ENCODE results near the gene ELAVL2. TPM values are rescaled to one million over a fixed set of nuclear protein-coding genes. Genes with fewer than 3 reads are reported as not detected.

Gene ELAVL2
- polyA plus RNA-seq, 3 donors = 3.2 to 5.1 (median 3.7) TPM

- DNase-seq (ENCODE audit: extremely low read depth in 1 of 11, low read depth in 9 of 11, low spot score in 4 of 11) = peak in 2 of 11 donors; percentile 4 to 16
Observed at GRCh38 chr9:23779220-23779619, 46.8 kb downstream of the ELAVL2 start.

GRCh38 chr9:23777328-23777727 is 48.7 kb downstream of the ELAVL2 start:
- no peak for DNase-seq (ENCODE audit: extremely low read depth in 1 of 11, low read depth in 9 of 11, low spot score in 4 of 11)

- no peak for DNase-seq (ENCODE audit: extremely low read depth in 1 of 11, low read depth in 9 of 11, low spot score in 4 of 11)
Observed at GRCh38 chr9:23775549-23775948, 50.5 kb downstream of the ELAVL2 start.

- no peak for DNase-seq (ENCODE audit: extremely low read depth in 1 of 11, low read depth in 9 of 11, low spot score in 4 of 11)
Observed at GRCh38 chr9:23774266-23774665, 51.8 kb downstream of the ELAVL2 start.

DNA sequence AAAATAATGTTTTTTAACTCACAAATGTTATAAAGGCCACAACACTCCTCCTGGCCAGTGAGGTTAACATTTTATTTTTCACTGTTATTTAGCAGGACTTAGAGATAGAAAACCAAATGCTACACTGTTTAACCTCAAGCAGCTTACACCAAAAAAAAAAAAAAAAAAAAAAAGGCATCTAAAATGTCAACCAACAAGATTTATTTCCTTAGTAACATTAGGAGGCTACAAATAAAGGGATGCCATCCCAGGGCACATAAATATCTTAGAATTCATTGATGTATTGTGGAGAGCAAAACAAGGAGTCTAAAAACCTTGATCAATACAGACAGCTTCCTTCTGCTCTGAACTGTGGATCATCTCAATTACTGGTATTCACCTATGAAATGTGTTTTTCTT is 53.7 kb downstream of the ELAVL2 start:
- DNase-seq (ENCODE audit: extremely low read depth in 1 of 11, low read depth in 9 of 11, low spot score in 4 of 11) = no peak

DNA sequence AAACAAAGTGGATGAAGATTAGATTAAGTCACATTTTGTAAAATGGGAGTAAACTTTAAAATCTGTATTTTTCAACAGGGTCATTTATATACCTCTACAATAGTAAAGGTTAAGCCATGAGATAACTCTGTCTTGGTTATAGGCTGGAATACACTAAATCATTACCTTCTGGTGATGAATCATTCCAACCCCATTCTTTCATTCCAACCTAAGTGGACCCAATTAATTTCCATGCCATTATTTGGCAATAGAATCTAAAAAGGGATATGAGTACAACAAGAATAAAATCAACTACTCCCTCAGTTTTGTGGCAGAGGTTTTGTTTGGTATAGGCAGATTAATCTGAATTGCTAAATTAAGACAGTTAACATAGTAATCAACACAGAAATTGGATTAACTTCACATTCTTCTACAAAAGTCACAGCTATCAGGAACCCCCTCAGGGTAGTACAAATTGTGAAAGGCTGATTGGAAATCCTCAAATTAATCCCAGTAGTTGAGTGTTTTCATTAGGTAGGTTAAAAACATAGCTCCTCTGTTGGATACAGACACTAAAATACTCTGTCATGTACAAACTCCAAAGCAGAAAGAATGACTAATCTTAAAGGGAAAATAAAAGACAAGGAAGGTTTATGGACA is 54.2 kb downstream of the ELAVL2 start:
- no peak for DNase-seq (ENCODE audit: extremely low read depth in 1 of 11, low read depth in 9 of 11, low spot score in 4 of 11)

DNA sequence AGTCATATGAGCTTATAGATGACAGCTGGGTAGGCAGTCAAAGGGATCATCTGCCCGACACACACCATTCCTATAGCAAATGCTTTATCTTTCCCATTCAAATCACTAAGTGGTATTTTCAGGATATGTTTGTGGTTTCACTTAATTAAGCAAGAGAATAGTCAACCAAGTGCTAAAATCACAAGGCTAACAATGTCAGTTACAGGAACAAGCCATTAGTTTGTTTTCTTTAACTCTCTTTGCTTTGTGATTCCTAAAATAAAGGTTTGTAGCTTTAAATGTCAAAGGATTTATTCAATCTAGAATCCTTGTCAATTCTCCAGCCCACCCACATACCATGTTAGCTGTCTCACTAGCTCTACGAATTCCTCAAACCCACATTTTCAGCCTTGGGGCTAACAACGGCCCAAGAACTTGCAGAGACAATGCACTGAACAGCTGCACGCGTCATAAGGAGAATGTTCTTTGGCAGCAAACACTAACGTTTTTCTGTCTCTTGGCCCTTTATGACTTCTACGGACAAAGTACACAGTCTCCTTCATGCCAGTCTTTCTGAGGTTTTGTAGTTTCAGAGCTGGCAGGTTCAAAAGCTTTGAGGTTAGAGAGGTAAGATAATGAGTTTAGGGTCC is 56.6 kb downstream of the ELAVL2 start:
- no peak for DNase-seq (ENCODE audit: extremely low read depth in 1 of 11, low read depth in 9 of 11, low spot score in 4 of 11)

DNA sequence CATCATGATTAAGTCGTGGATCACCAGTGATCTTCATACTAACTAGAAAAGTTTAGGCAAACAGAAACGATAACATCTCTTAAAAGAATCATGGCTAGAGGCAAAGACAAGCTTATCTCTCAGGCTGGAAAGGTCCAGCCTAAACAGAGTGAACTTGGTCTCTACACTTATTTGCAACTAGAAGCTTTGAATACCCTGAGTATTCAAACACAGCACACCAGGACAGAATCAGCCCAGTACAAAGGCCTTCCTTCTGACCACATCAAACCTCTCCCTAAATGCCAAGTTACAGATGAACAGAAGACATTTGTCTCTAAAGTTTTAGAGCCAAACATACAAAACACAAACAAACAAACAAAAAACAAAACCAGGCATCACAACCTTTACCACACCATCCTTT is 57.2 kb downstream of the ELAVL2 start:
- DNase-seq (ENCODE audit: extremely low read depth in 1 of 11, low read depth in 9 of 11, low spot score in 4 of 11) = no peak

GRCh38 chr9:23766613-23767012 is 59.4 kb downstream of the ELAVL2 start:
- DNase-seq (ENCODE audit: extremely low read depth in 1 of 11, low read depth in 9 of 11, low spot score in 4 of 11) = no peak

DNA sequence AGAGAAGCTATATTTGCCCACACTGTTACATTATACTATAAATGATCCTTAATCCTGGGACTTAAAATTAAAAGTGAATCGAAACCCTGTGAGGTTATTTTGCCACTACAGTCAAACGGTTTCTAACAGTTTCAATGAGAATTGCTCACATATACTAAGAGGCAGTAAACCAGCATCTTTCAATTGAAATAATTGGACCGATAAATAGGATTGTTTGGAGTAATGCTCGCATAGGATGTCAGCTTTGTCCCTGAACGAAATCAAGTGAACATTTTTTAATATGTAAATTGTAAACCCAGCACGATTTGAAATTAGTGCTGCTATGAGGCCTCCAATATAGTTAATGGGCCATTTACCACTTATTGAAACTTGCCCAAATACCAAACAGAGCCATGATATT is 60.5 kb downstream of the ELAVL2 start:
- no peak for DNase-seq (ENCODE audit: extremely low read depth in 1 of 11, low read depth in 9 of 11, low spot score in 4 of 11)

- DNase-seq (ENCODE audit: extremely low read depth in 1 of 11, low read depth in 9 of 11, low spot score in 4 of 11) = no peak
Observed at GRCh38 chr9:23764219-23764618, 61.8 kb downstream of the ELAVL2 start.

- no peak for DNase-seq (ENCODE audit: extremely low read depth in 1 of 11, low read depth in 9 of 11, low spot score in 4 of 11)
Observed at GRCh38 chr9:23754551-23754950, 71.5 kb downstream of the ELAVL2 start.

DNA sequence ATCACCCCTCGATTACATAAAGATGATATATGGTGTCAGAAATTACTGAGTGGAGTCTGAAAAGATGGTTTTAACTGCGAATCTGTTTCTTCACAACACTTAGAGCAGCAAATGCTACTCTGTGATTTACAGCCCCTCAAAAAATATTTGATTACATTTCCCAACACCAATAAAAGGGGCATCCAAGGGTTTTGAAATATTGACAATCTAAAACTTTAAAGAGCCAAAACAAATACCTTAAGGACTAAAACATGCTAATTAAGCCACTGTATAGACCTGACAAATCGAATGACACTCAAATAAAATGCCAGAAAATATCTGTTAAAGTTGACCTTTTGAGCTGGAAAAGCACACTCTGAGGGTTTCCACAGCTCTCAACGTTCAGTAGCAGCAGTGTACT is 73.2 kb downstream of the ELAVL2 start:
- no peak for DNase-seq (ENCODE audit: extremely low read depth in 1 of 11, low read depth in 9 of 11, low spot score in 4 of 11)

- no peak for DNase-seq (ENCODE audit: extremely low read depth in 1 of 11, low read depth in 9 of 11, low spot score in 4 of 11)
Observed at GRCh38 chr9:23751633-23752032, 74.4 kb downstream of the ELAVL2 start.

GRCh38 chr9:23750808-23751207 is 75.2 kb downstream of the ELAVL2 start:
- DNase-seq (ENCODE audit: extremely low read depth in 1 of 11, low read depth in 9 of 11, low spot score in 4 of 11) = no peak

DNA sequence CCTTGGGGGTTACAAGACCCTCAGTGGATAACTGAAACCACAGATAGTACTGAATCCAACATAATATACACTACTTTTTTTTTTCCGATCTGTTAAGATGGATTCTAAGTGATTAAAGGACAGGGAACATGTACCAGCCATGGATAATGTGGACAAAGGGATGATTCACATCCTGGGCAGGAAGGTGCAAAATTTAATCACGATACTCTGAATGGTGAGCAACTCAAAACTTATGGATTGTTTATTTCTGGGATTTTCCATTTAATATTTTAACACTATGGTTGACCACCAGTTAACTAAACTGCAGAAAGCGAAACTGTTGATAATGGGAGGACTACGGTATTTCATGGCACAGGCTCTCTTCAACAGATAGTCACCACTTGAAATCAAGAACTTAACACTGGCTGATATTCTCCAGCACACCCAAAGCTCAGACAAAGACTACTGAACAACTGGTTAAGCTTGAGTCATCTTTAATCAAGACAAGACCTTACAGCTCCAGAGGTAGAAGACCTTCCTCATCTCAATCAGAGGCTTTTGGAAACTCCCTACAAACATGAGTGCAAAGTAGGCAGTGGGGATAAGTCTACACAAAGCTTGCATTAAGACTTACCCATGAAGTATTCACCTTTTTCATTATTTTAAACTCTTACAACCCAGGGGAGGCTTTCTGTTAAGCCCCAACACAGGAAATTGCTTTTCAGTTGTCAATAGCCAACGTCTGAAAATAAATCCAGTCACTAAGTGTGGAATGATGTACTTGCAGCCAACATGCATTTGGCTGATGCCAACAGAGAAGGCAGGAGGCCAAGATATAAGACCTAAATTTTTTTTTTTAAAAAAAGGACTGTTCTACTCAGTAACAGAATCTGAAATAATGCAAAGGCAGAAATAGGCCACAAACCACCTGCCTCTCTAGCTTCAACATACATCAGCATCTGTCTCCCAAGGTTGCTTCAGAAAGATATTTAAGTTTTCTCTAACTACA is 78.7 kb downstream of the ELAVL2 start:
- DNase-seq (ENCODE audit: extremely low read depth in 1 of 11, low read depth in 9 of 11, low spot score in 4 of 11) = no peak

DNA sequence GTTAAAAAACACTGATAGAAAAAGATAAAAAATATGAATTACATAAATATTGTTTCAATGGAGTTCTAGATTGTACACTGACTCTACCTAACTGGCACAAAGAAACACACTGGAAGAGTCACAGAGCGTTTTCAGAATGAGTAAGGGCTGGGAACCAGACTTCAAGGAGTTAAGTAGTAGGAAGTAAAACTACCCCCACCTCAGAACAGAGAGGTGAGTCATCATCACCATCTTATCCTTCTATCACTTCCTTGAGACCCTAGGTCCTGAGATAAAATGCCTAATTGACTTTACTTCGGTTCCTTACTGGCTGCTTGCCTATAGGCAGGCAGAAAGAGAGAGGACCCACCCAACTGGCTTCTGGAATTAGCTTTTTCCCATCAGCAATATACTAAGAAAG is 79.7 kb downstream of the ELAVL2 start:
- DNase-seq (ENCODE audit: extremely low read depth in 1 of 11, low read depth in 9 of 11, low spot score in 4 of 11) = no peak

DNA sequence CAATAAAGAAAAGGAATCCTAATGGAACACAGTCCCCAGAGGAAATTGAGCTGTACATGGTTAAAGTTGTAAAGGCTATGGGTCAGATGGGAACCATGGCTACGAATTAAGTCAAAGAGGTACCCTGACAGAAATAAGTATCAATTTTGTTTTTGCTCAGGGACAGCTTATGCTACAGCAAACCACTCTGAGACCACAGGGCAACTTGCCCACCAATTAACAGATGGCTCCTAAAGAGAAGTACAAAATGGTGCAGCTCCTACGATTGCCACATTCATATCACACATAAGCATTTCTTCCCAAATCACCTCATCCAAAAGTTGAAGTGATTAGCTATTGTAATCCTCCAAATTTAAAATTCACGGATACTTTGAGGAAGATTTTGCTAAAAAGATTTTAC is 83.0 kb downstream of the ELAVL2 start:
- DNase-seq (ENCODE audit: extremely low read depth in 1 of 11, low read depth in 9 of 11, low spot score in 4 of 11) = no peak

GRCh38 chr9:23741351-23741750 is 84.7 kb downstream of the ELAVL2 start:
- no peak for DNase-seq (ENCODE audit: extremely low read depth in 1 of 11, low read depth in 9 of 11, low spot score in 4 of 11)

DNA sequence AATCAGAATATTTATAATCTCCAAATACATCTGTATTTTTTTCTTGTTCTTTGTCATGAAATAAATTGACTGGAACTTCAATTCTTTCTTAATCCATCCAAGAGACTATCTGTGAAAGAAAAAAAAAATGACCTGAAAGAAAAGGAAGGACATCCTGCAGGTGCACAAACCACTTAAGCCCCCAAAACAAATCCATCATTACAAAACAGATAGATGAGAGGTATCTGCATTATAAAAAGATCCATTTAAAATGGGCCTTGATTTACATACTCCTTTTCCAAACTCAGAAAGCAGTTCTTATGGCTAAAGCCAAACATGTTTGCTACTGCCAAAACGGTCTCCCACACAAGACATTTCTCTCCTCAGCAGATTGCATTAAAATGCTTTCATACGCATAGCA is 85.5 kb downstream of the ELAVL2 start:
- DNase-seq (ENCODE audit: extremely low read depth in 1 of 11, low read depth in 9 of 11, low spot score in 4 of 11) = no peak
